ENCODE measurements around the gene TSPAN11.
"Not testable (repeated sequence)": the region's sequence is repeated elsewhere in the genome, so short reads cannot be mapped to it uniquely, and the experiment has no call there.

Gene TSPAN11

GRCh38 chr12:30926243-30927221, at the start of gene TSPAN11:
TSS of gene TSPAN11 (plus strand) at chr12:30926748. CDS start at chr12:30953992, 27,244 bp downstream.
- no peak for FAIRE-seq

GRCh38 chr12:30877105-30877875, 49.3 kb upstream of the TSPAN11 start:
- FAIRE-seq, result no peak

GRCh38 chr12:30878024-30878423, 48.5 kb upstream of the TSPAN11 start:
- FAIRE-seq, result no peak

GRCh38 chr12:30880061-30880460, 46.5 kb upstream of the TSPAN11 start:
- FAIRE-seq, result no peak

GRCh38 chr12:30880813-30881212, 45.7 kb upstream of the TSPAN11 start:
- no peak for FAIRE-seq

- no peak for FAIRE-seq
These were observed 43.8 kb upstream of the TSPAN11 start for GRCh38 chr12:30882706-30883105.

GRCh38 chr12:30884799-30885198, 41.7 kb upstream of the TSPAN11 start:
- no peak for FAIRE-seq

GRCh38 chr12:30885321-30885720, 41.2 kb upstream of the TSPAN11 start:
- no peak for FAIRE-seq

- FAIRE-seq, result no peak
These were observed 39.3 kb upstream of the TSPAN11 start for GRCh38 chr12:30887226-30887625.

GRCh38 chr12:30888241-30888640, 38.3 kb upstream of the TSPAN11 start:
- FAIRE-seq, result no peak

GRCh38 chr12:30894531-30894930, 32.0 kb upstream of the TSPAN11 start:
- FAIRE-seq, result not testable (repeated sequence)

GRCh38 chr12:30896461-30896860, 30.1 kb upstream of the TSPAN11 start:
- no peak for FAIRE-seq

GRCh38 chr12:30898846-30899245, 27.7 kb upstream of the TSPAN11 start:
- FAIRE-seq, result no peak

GRCh38 chr12:30900351-30900750, 26.2 kb upstream of the TSPAN11 start:
- no peak for FAIRE-seq

- FAIRE-seq, result no peak
These were observed 24.5 kb upstream of the TSPAN11 start for GRCh38 chr12:30902001-30902400.

- FAIRE-seq, result no peak
These were observed 24.0 kb upstream of the TSPAN11 start for GRCh38 chr12:30902596-30902995.

- FAIRE-seq, result no peak
These were observed 21.0 kb upstream of the TSPAN11 start for GRCh38 chr12:30905463-30906009.

- no peak for FAIRE-seq
These were observed 18.3 kb upstream of the TSPAN11 start for GRCh38 chr12:30908076-30908721.

- FAIRE-seq, result no peak
These were observed 17.7 kb upstream of the TSPAN11 start for GRCh38 chr12:30908722-30909348.

GRCh38 chr12:30909349-30910037, 17.1 kb upstream of the TSPAN11 start:
- no peak for FAIRE-seq

GRCh38 chr12:30910038-30910350, 16.6 kb upstream of the TSPAN11 start:
- no peak for FAIRE-seq

- FAIRE-seq, result no peak
These were observed 15.3 kb upstream of the TSPAN11 start for GRCh38 chr12:30911207-30911606.

Measured in A204.1 (cell line).